HepG2 (cell line): Measurements from ENCODE around the gene FTL. TPM values are rescaled to one million over a fixed set of nuclear protein-coding genes. Genes with fewer than 3 reads are reported as not detected.
A peak's percentile ranks its signal among the peaks of the same experiment; 100 is the strongest.

Experiments
- ATF7 ChIP-seq, 2 experiments: fragments of 450-650 bp in 1 of 2; sonication (generic) in 1 of 2; formaldehyde crosslinking in 1 of 2; IDR thresholded peaks; 2 replicates each; pipeline versions ENCODE4 v1.4.0 to v1.6.1; 2016 to 2020; ENCODE audit warnings: antibody characterized with exemption in 1 of 2, mild to moderate bottlenecking in 1 of 2, missing genetic modification reagents in 1 of 2
- CBX5 ChIP-seq: sonication (generic); formaldehyde crosslinking; IDR thresholded peaks from 2 replicates; pipeline ENCODE4 v1.4.0; 2020; ENCODE audit warnings: missing genetic modification reagents, borderline replicate concordance
- CREM ChIP-seq, 2 experiments: sonication (generic) in 1 of 2; formaldehyde crosslinking in 1 of 2; IDR thresholded peaks; 2 replicates each; pipeline versions ENCODE4 v1.4.0 to v1.6.1; 2016 to 2020; ENCODE audit warnings: antibody characterized with exemption in 1 of 2, mild to moderate bottlenecking in 1 of 2, missing genetic modification reagents in 1 of 2
- E2F2 ChIP-seq: sonication (generic); formaldehyde crosslinking; IDR thresholded peaks from 2 replicates; pipeline ENCODE4 v1.4.0; 2020; ENCODE audit warnings: missing genetic modification reagents, borderline replicate concordance
- EHMT2 ChIP-seq: fragments of 200-600 bp; sonication (generic); IDR thresholded peaks from 2 replicates; pipeline ENCODE4 v1.7.0; 2017; ENCODE audit warnings: antibody characterized with exemption, low read depth, low read length, borderline replicate concordance
- GMEB1 ChIP-seq: sonication (generic); formaldehyde crosslinking; IDR thresholded peaks from 2 replicates; pipeline ENCODE4 v1.5.1; 2020; ENCODE audit warnings: missing genetic modification reagents, mild to moderate bottlenecking, borderline replicate concordance
- KDM5A ChIP-seq: fragments of 200-600 bp; sonication (generic); IDR thresholded peaks from 2 replicates; pipeline ENCODE4 v1.7.0; 2018; ENCODE audit warnings: antibody characterized with exemption, mild to moderate bottlenecking, low read length, borderline replicate concordance
- MAX ChIP-seq: IDR thresholded peaks from 2 replicates; pipeline ENCODE4 v1.6.1; 2012; ENCODE audit warnings: inconsistent platforms
- MLLT10 ChIP-seq: sonication (generic); formaldehyde crosslinking; IDR thresholded peaks from 2 replicates; pipeline ENCODE4 v1.4.0; 2020; ENCODE audit warnings: missing genetic modification reagents
- MYC ChIP-seq: sonication (generic); formaldehyde crosslinking; IDR thresholded peaks from 2 replicates; pipeline ENCODE4 v1.9.0; 2021; ENCODE audit warnings: missing genetic modification reagents, borderline replicate concordance
- NBN ChIP-seq: fragments of 450-650 bp; conservative IDR thresholded peaks from 2 replicates; pipeline ENCODE4 v1.6.1; 2017
- NR2F6 ChIP-seq, 2 experiments: IDR thresholded peaks; 2 replicates each; pipeline ENCODE4 v1.6.1; 2016; ENCODE audit warnings: antibody characterized with exemption in 1 of 2, mild to moderate bottlenecking in 1 of 2
- RBFOX2 ChIP-seq: fragments of 200-400 bp; formaldehyde crosslinking; IDR thresholded peaks from 2 replicates; pipeline ENCODE4 v1.6.1; 2017; ENCODE audit warnings: low read depth, mild to moderate bottlenecking, low read length
- SRSF1 ChIP-seq: fragments of 200-400 bp; formaldehyde crosslinking; optimal IDR thresholded peaks from 2 replicates; pipeline ENCODE3; 2017; ENCODE audit warnings: mild to moderate bottlenecking, low read depth, low read length, moderate library complexity
- TMF1 ChIP-seq: sonication (generic); formaldehyde crosslinking; IDR thresholded peaks from 2 replicates; pipeline ENCODE4 v1.8.1; 2022; ENCODE audit warnings: low read depth, missing genetic modification reagents
- ZNF260 ChIP-seq: sonication (generic); formaldehyde crosslinking; IDR thresholded peaks from 2 replicates; pipeline ENCODE4 v1.4.0; 2020; ENCODE audit warnings: missing genetic modification reagents, low read depth, mild to moderate bottlenecking, borderline replicate concordance
- ZNF3 ChIP-seq: IDR thresholded peaks from 2 replicates; pipeline ENCODE4 v1.7.0; 2017; ENCODE audit warnings: inconsistent platforms
- ZNF510 ChIP-seq: sonication (generic); formaldehyde crosslinking; IDR thresholded peaks from 2 replicates; pipeline ENCODE4 v1.4.0; 2020; ENCODE audit warnings: low read depth, mild to moderate bottlenecking, missing genetic modification reagents
- ZNF616 ChIP-seq: sonication (generic); formaldehyde crosslinking; IDR thresholded peaks from 2 replicates; pipeline ENCODE4 v1.5.0; 2020; ENCODE audit warnings: low read depth, mild to moderate bottlenecking, missing genetic modification reagents
- ZNF619 ChIP-seq: sonication (generic); formaldehyde crosslinking; IDR thresholded peaks from 2 replicates; pipeline ENCODE4 v1.4.0; 2020; ENCODE audit warnings: mild to moderate bottlenecking, missing genetic modification reagents
- polyA plus RNA-seq, 8 experiments: library from polyadenylated mRNA; depleted of rRNA in 3 of 8; stranded (reverse) in 7 of 8; unstranded in 1 of 8; fragments of >200 nt; fragmentation: Illumina TruSeq in 4 of 8; extraction: Trizol in 4 of 8; gene quantifications; 2 replicates each; pipeline versions ENCODE4 v1.2.1 to v1.2.3, GENCODE V29; 2011 to 2016; ENCODE audit warnings: low read depth in 4 of 8, missing spikeins in 1 of 8, mixed read lengths in 1 of 8; ENCODE audit not compliant: insufficient read depth in 1 of 8
- total RNA-seq, 5 experiments: library from RNA; depleted of rRNA; stranded (reverse); fragments of >200 nt; fragmentation: Illumina TruSeq; extraction: Trizol; gene quantifications; 2 replicates each; pipeline ENCODE4 v1.2.3, GENCODE V29; 2016; ENCODE audit warnings: low read depth in 1 of 5
- TF ChIP-seq, protein P1 (sequence below): sonication (generic); formaldehyde crosslinking; IDR thresholded peaks from 2 replicates; pipeline ENCODE4 v1.4.0; 2020; ENCODE audit warnings: low read depth, mild to moderate bottlenecking, missing genetic modification reagents
- TF ChIP-seq, protein P2 (sequence below): sonication (generic); formaldehyde crosslinking; IDR thresholded peaks from 2 replicates; pipeline ENCODE4 v1.9.0; 2022; ENCODE audit warnings: missing genetic modification reagents, mild to moderate bottlenecking, borderline replicate concordance

FTL gene
- total and polyA plus RNA-seq, 2 of the 13 experiments (the other 11 are each of a cell fraction or from before 2014, with no cell fraction given), result 2,721 to 8,800 TPM

DNA sequence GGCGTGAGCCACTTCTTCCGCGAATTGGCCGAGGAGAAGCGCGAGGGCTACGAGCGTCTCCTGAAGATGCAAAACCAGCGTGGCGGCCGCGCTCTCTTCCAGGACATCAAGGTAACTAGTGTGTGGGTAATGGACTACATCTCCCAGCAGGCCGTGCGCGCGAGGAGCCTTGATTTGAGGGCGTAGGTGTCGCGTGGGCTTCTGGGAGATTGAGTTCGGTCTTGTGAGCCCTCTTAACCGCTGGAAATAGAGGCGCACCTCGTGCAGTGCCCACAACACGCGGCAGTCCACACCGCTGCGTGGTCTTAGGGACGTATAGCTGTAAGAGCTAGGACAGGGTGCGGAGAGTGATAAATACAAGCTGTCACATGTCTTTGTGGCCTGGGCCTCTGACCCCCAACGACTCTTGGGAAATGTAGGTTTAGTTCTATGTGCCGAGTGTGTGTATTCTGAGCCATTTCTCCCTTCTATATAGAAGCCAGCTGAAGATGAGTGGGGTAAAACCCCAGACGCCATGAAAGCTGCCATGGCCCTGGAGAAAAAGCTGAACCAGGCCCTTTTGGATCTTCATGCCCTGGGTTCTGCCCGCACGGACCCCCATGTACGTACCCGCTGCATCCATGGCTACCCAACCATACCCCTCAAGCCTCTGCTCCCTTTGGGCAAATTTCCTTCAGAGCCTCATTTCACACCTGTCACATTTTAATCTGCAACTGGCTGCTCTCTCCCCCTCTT is 864 bp downstream of the FTL start (continued):
- peak; percentile 42; the same call in 1 of the 2 replicates for TF ChIP-seq GMEB1 (CRISPR knock-in tag)
- no peak for TF ChIP-seq EHMT2
- peak; percentile 47; the same call in 1 of the 2 replicates for TF ChIP-seq ZNF619 (CRISPR knock-in tag)
- peak; percentile 84 for TF ChIP-seq SRSF1
- TF ChIP-seq, protein P1, sequence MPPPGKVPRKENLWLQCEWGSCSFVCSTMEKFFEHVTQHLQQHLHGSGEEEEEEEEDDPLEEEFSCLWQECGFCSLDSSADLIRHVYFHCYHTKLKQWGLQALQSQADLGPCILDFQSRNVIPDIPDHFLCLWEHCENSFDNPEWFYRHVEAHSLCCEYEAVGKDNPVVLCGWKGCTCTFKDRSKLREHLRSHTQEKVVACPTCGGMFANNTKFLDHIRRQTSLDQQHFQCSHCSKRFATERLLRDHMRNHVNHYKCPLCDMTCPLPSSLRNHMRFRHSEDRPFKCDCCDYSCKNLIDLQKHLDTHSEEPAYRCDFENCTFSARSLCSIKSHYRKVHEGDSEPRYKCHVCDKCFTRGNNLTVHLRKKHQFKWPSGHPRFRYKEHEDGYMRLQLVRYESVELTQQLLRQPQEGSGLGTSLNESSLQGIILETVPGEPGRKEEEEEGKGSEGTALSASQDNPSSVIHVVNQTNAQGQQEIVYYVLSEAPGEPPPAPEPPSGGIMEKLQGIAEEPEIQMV (CRISPR knock-in tag), result no peak
- TF ChIP-seq MAX, result 0 out of 2 replicates have a peak, but pooled peaks have one; percentile 32
- 0 out of 2 replicates have a peak, but pooled peaks have one; percentile 30 for TF ChIP-seq ZNF510 (CRISPR knock-in tag)
- no peak for TF ChIP-seq ATF7 (IDR thresholded peaks at IDR 0.05)
- no peak for TF ChIP-seq ATF7 (CRISPR knock-in tag; IDR thresholded peaks at IDR 0.05)
- peak; percentile 74 for TF ChIP-seq RBFOX2
- no peak for TF ChIP-seq ZNF3 (CRISPR knock-in tag)
- no peak for TF ChIP-seq NBN
- peak; percentile 65; the same call in 1 of the 2 replicates for TF ChIP-seq E2F2 (CRISPR knock-in tag)
- 0 out of 2 replicates have a peak, but pooled peaks have one; percentile 33 for TF ChIP-seq ZNF616 (CRISPR knock-in tag)
- no peak for TF ChIP-seq NR2F6 (IDR thresholded peaks at IDR 0.05)
- no peak for TF ChIP-seq NR2F6 (CRISPR knock-in tag; IDR thresholded peaks at IDR 0.05)
- TF ChIP-seq, protein P2, sequence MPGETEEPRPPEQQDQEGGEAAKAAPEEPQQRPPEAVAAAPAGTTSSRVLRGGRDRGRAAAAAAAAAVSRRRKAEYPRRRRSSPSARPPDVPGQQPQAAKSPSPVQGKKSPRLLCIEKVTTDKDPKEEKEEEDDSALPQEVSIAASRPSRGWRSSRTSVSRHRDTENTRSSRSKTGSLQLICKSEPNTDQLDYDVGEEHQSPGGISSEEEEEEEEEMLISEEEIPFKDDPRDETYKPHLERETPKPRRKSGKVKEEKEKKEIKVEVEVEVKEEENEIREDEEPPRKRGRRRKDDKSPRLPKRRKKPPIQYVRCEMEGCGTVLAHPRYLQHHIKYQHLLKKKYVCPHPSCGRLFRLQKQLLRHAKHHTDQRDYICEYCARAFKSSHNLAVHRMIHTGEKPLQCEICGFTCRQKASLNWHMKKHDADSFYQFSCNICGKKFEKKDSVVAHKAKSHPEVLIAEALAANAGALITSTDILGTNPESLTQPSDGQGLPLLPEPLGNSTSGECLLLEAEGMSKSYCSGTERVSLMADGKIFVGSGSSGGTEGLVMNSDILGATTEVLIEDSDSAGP (CRISPR knock-in tag), result peak; percentile 61
- peak; percentile 46 for TF ChIP-seq TMF1 (CRISPR knock-in tag)
- TF ChIP-seq MYC (CRISPR knock-in tag), result peak; percentile 55; the same call in 1 of the 2 replicates
- 0 out of 2 replicates have a peak, but pooled peaks have one; percentile 27 for TF ChIP-seq CBX5 (CRISPR knock-in tag)
- TF ChIP-seq KDM5A, result peak; percentile 65
- TF ChIP-seq MLLT10 (CRISPR knock-in tag), result peak; percentile 68; the same call in 1 of the 2 replicates
- no peak for TF ChIP-seq ZNF260 (CRISPR knock-in tag)
- TF ChIP-seq CREM (IDR thresholded peaks at IDR 0.05), result peak; percentile 17; the same call in 1 of the 2 replicates
- TF ChIP-seq CREM (CRISPR knock-in tag; IDR thresholded peaks at IDR 0.05), result no peak
